Epithelial cell of proximal tubule (primary cell): ENCODE measurements around the gene ATG9B. TPM values are rescaled to one million over a fixed set of nuclear protein-coding genes. Genes with fewer than 3 reads are reported as not detected.

Experiments
- DNase-seq: peaks from one replicate; pipeline ENCODE4 v3.0.0-alpha.2; 2011; ENCODE audit warnings: low read depth
- H3K4me3 ChIP-seq: 2 replicates; pipeline ENCODE4 v1.5.1; 2011; ENCODE audit warnings: low read depth, mild to moderate bottlenecking, low read length
- CTCF ChIP-seq: conservative IDR thresholded peaks from 2 replicates; pipeline ENCODE4 v1.5.1; 2012; ENCODE audit warnings: low read depth, mild to moderate bottlenecking, low read length
- total RNA-seq: library from RNA; depleted of rRNA; stranded (reverse); fragments of >200 nt; gene quantifications from 2 replicates; pipeline ENCODE4 v1.2.3, GENCODE V29; 2015

Gene ATG9B
- total RNA-seq, 1 donor from 2014 or later = 1.1 TPM

GRCh38 chr7:151010307-151011096, 13.8 kb downstream of the ATG9B start:
- DNase-seq = no peak
- H3K4me3 ChIP-seq = no peak overlapping the region
- TF ChIP-seq CTCF = no peak

GRCh38 chr7:151010037-151010306, 14.3 kb downstream of the ATG9B start:
- no peak for TF ChIP-seq CTCF
- H3K4me3 ChIP-seq = no peak overlapping the region
- no peak for DNase-seq

GRCh38 chr7:151009327-151010036, 14.8 kb downstream of the ATG9B start:
- H3K4me3 ChIP-seq = no peak overlapping the region
- no peak for DNase-seq
- TF ChIP-seq CTCF = no peak

- DNase-seq = no peak
- TF ChIP-seq CTCF = peak; percentile 70
- H3K4me3 ChIP-seq = peak overlapping the region; percentile 28
Observed at GRCh38 chr7:151008511-151009323, 15.6 kb downstream of the ATG9B start.

- no peak for TF ChIP-seq CTCF
- no peak for DNase-seq
- H3K4me3 ChIP-seq = peak overlapping the region; percentile 28
Observed at GRCh38 chr7:151008143-151008510, 16.2 kb downstream of the ATG9B start.

- no peak for DNase-seq
- H3K4me3 ChIP-seq = no peak overlapping the region
- TF ChIP-seq CTCF = no peak
Observed at GRCh38 chr7:151007469-151007898, 16.8 kb downstream of the ATG9B start.
